GM12801 (cell line): ENCODE results near the gene EDN2.

ENCODE experiments used
- TF ChIP-seq, protein P1 (sequence below): IDR thresholded peaks from one replicate; pipeline ENCODE4 v1.5.1; 2011; ENCODE audit warnings: control low read depth; ENCODE audit not compliant: insufficient read length; ENCODE audit errors: extremely low read depth

Gene EDN2

DNA sequence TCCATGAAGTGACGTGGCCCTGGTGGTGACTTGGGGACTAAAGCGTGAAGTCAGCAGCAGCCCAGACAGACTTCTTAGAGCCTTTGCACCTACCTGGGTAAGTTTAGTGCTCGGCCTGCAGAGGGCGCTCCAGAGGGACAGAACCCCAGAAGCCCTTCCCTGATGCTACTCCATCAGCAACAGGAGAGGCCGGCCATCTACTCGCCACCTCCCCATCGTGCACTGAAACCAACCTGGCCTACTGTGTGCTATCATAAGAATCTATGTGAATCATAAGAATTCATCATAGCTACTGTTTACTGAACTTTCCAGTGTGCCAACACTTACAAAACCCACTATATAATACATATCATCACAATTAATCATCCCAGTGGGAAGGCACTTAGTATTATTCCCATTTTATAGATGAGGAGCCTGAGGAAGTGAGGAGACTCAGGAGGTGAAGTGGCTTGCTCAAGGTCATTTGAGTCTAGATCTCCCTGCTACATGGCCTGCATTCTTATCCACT lies 7.9 kb upstream of the EDN2 start:
- TF ChIP-seq, protein P1, sequence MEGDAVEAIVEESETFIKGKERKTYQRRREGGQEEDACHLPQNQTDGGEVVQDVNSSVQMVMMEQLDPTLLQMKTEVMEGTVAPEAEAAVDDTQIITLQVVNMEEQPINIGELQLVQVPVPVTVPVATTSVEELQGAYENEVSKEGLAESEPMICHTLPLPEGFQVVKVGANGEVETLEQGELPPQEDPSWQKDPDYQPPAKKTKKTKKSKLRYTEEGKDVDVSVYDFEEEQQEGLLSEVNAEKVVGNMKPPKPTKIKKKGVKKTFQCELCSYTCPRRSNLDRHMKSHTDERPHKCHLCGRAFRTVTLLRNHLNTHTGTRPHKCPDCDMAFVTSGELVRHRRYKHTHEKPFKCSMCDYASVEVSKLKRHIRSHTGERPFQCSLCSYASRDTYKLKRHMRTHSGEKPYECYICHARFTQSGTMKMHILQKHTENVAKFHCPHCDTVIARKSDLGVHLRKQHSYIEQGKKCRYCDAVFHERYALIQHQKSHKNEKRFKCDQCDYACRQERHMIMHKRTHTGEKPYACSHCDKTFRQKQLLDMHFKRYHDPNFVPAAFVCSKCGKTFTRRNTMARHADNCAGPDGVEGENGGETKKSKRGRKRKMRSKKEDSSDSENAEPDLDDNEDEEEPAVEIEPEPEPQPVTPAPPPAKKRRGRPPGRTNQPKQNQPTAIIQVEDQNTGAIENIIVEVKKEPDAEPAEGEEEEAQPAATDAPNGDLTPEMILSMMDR, result no peak

DNA sequence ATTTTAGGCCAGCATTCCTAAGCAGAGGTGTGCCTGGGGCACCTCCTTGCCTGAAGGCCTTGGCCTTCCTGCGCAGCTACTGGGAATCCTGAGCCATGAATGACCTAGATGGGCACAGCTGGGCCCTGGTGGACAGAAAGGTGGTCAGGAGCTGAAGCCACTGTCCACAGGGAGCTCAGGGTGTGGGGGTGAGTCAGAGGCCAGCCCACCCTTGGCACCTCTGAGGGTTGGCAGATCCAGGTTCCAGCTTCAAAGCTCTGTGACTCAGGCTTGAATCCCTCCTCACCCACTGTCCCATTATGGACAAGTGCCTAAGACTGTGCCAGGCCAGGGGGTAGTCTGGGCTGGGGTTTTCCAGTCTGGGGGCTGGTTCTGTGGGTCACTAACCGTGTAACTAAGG lies 6.4 kb upstream of the EDN2 start:
- TF ChIP-seq, protein P1, result no peak

DNA sequence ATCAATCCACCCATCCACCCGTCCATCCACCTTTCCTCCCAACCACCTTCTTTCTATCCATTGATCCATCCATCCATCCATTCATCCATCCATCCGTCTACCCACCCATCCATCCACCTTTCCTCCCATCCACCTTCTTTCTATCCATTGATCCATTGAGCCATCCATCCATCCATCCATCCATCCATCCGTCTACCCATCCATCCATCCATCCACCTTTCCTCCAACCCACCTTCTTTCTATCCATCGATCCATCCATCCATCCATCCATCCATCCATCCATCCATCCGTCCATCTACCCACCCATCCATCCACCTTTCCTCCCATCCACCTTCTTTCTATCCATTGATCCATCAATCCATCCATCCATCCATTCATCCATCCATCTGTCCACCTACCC lies 5.1 kb upstream of the EDN2 start:
- TF ChIP-seq, protein P1, result no peak

DNA sequence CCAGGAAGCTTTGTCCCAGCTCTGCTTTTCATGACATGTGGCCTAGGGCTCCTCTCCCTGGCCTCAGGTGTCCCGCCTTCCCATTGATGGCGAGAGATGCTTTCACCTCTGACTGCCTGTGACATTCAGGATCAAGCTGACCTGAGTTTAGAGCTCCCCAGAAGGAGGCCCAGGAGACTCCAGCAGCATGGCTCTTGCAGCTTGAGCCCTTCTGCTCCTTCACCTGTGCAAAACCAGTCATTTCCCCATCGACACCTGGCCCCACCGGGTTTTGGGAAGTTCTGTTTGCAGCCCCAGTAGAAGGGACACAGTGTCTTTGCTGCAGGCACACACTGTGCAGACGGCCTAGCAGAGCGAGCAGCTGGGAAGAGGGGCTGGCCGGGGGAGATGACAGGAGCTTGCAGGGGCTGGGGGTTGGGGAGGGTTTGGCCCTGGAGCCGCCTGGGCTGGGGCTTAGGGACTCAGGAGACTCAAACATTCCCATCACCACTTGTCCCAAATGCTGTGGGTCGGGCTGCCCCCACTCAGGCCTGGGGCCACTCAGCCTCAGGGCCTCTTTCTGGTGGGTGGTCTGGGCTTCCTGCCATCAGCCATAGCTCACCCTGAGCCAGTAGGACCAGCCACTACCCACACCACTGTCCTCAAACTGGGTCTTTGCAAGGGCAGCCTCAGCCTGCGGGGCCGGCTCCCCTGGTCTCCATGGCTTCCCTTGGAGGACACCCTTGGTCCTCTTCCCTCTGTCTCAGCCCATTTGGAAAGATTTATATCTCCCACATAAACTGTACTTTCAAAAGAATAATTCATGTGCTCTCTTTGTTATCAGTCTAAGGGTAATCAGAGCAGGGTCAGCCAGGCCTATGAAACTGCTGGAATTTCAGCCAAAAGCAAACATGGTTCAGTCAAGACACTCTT lies 3.8 kb upstream of the EDN2 start:
- TF ChIP-seq, protein P1, result no peak

DNA sequence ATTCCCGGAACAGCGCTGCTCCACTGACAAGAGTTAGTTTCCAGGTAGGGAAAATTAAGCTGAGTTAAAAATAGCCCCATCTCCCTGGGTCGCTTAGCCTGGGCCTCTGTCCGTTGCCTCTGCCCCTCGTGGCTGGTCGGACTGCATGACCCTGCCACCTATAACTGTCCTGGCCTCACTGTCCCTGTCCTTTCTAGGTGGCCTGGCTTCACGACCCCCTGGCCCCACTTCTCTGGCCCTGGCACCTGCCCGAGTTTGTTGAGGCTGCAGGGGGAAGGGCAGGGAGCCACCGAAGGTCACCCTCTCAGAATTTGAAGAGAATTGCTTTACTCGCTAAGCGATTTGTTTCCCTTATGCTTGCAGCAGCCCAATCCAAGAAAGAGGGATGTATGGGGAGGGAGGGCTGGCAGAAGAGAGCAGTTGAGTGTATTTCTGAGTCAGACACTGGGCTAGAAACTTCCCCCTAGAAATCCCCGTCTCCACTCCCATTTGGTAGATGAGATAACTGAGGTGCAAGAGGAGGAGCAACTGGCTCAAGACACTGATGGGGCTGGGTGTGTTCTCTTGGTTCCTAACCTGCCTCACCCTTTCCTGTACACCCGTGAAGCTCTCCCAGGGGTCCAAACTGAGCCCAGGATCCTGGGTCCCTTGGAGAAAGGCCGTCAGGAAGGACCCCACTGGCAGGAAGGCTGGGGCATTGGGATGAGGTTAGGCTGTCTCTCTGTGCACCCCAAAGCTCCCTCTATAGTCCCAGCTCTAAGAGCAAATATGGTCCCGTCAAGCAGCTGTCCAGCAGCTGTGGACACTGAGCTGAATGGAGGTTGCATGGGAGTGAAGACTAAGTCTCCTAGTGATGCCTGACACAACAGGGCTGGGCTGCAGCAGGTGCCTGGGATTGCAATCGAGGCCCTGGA lies 2.9 kb upstream of the EDN2 start:
- TF ChIP-seq, protein P1, result no peak

DNA sequence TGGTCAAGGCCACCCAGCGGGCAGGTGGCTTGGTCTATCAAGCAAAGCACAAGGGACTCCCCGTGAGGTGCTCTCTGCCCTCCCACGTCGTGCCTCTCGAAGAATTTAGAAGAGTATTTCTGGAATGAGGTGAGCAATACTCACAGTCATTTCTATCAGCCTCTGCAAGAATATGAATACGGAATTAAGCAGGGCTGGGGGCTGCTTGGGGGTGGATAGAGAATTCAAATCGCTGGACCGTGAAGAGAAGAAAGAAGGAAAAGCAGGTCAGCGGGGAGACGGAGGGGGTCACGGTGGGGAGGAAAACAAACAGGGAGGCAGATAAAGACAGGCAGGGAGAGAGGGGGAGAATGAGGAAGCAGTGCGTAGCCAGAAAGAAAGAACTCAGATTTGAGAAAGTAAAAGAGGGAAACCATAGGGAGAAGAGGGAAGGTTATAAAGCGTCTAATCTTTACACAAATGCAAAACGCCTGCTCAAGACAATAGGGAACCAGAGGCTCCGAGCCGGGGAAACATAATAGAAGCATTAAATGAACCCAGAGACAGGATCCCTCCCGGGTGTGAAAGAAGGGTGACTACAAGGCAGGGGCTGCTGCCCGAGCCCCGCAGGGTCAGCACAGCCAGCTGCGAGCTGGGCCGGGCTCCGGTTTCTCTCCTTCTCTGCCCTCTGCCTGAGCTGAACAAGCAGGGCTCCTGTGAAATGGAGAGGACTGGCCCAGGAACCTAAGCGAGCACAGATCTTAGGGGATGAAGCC lies 2.1 kb upstream of the EDN2 start:
- TF ChIP-seq, protein P1, result no peak
